Mammary epithelial cell (primary cell): Measurements from ENCODE around the gene PINK1.

Source experiments
- CTCF ChIP-seq, 2 donors: IDR thresholded peaks in 1 of 2; conservative IDR thresholded peaks in 1 of 2; 2 replicates each; pipeline ENCODE4 v1.5.1; 2011 to 2012; ENCODE audit warnings: inconsistent platforms in 2 of 2, low read length in 2 of 2, mild to moderate bottlenecking in 2 of 2, control low read depth in 1 of 2, low read depth in 1 of 2; ENCODE audit not compliant: insufficient read depth in 1 of 2; ENCODE audit errors: extremely low read depth in 1 of 2
- EZH2 ChIP-seq: IDR thresholded peaks from 2 replicates; pipeline ENCODE4 v1.6.1; 2012; ENCODE audit warnings: low read length, inconsistent platforms, borderline replicate concordance

- TF ChIP-seq EZH2: no peak
- no peak for TF ChIP-seq CTCF (conservative IDR thresholded peaks at IDR 0.05 in 1 of 2, IDR thresholded peaks at IDR 0.05 in 1 of 2; ENCODE audit: extremely low read depth in 1 of 2, insufficient read depth in 1 of 2, low read depth in 1 of 2, low read length in 2 of 2)
Measured at GRCh38 chr1:20644416-20644815, 11.2 kb downstream of the PINK1 start.
